GM04504 (cell line): Measurements from ENCODE around the gene CRIP2.

Experiments
- DNase-seq: peaks from one replicate; pipeline ENCODE4 v3.0.0-alpha.2; 2012; ENCODE audit warnings: low read depth

The CRIP2 gene

GRCh38 chr14:105476831-105477659 lies 2.4 kb downstream of the CRIP2 start:
- DNase-seq, result no peak

GRCh38 chr14:105477660-105478397 lies 3.2 kb downstream of the CRIP2 start:
- DNase-seq, result no peak

GRCh38 chr14:105478398-105479251 lies 4.0 kb downstream of the CRIP2 start:
- DNase-seq, result no peak

GRCh38 chr14:105479431-105480158 lies 5.0 kb downstream of the CRIP2 start:
- no peak for DNase-seq

- DNase-seq, result no peak
Measured at GRCh38 chr14:105480199-105480746, 5.7 kb downstream of the CRIP2 start.

GRCh38 chr14:105480807-105481801 lies 6.5 kb downstream of the CRIP2 start:
- peak; percentile 79 for DNase-seq

GRCh38 chr14:105481886-105482457 lies 7.4 kb downstream of the CRIP2 start:
- peak; percentile 98 for DNase-seq

- no peak for DNase-seq
Measured at GRCh38 chr14:105482486-105483110, 8.0 kb downstream of the CRIP2 start.

GRCh38 chr14:105483300-105484068 lies 8.9 kb downstream of the CRIP2 start:
- no peak for DNase-seq

GRCh38 chr14:105484069-105484996 lies 9.7 kb downstream of the CRIP2 start:
- no peak for DNase-seq

GRCh38 chr14:105484997-105485393 lies 10.4 kb downstream of the CRIP2 start:
- no peak for DNase-seq

GRCh38 chr14:105485739-105486162 lies 11.1 kb downstream of the CRIP2 start:
- DNase-seq, result no peak

- no peak for DNase-seq
Measured at GRCh38 chr14:105486163-105486973, 11.7 kb downstream of the CRIP2 start, which contains the start of gene CRIP1. CRIP1 (plus strand) TSS chr14:105486886; CDS start chr14:105487260, 374 bp downstream.

- no peak for DNase-seq
Measured at GRCh38 chr14:105486974-105487448, 12.4 kb downstream of the CRIP2 start.

GRCh38 chr14:105487449-105487985 lies 12.9 kb downstream of the CRIP2 start:
- no peak for DNase-seq
